H1 (cell line): Measurements from ENCODE around the gene RMND5A. TPM values are rescaled to one million over a fixed set of nuclear protein-coding genes. Genes with fewer than 3 reads are reported as not detected.
A peak's percentile ranks its signal among the peaks of the same experiment; 100 is the strongest.

ENCODE experiments used
- CTCF ChIA-PET: fragments of 300-600 bp; sonication (Branson Sonifier 250); formaldehyde crosslinking; loops from one replicate; lab custom pipeline; 2021; ENCODE audit not compliant: partially characterized antibody; lab: Charles Lee
- POLR2A ChIA-PET: fragments of 300-600 bp; sonication (Branson Sonifier 250); formaldehyde crosslinking; loops from one replicate; lab custom pipeline; 2021; ENCODE audit warnings: inconsistent platforms; ENCODE audit not compliant: partially characterized antibody; lab: Charles Lee
- DNase-seq, 2 experiments: peaks; one replicate each; pipeline versions ENCODE4 v3.0.0 to v3.0.0-alpha.2; 2010 to 2022; ENCODE audit warnings: low spot score in 2 of 2, low read depth in 1 of 2, mixed read lengths in 1 of 2
- FAIRE-seq: peaks from 2 replicates; lab custom pipeline; 2011; peaks lifted over from hg19 to GRCh38; lab: Jason Lieb, UNC
- H2AFZ ChIP-seq: 2 replicates; pipeline ENCODE4 v1.8.1; 2012; ENCODE audit warnings: low read length, inconsistent platforms
- H2AK5ac ChIP-seq: 2 replicates; pipeline ENCODE4 v1.6.1; 2013; ENCODE audit warnings: low read depth, low read length
- H2BK120ac ChIP-seq: replicated peaks from 2 replicates; pipeline ENCODE3; 2013; ENCODE audit warnings: low read depth, low read length, inconsistent platforms
- H2BK12ac ChIP-seq: 2 replicates; pipeline ENCODE4 v1.6.1; 2013; ENCODE audit warnings: low read depth, low read length
- H2BK15ac ChIP-seq: 2 replicates; pipeline ENCODE4 v1.6.1; 2013; ENCODE audit warnings: low read length
- H2BK20ac ChIP-seq: 2 replicates; pipeline ENCODE4 v1.6.1; 2013; ENCODE audit warnings: low read length
- H2BK5ac ChIP-seq: 2 replicates; pipeline ENCODE4 v1.6.1; 2013; ENCODE audit warnings: low read depth, low read length
- H3K14ac ChIP-seq: 2 replicates; pipeline ENCODE4 v1.6.1; 2013; ENCODE audit warnings: inconsistent platforms; ENCODE audit not compliant: insufficient read length
- H3K18ac ChIP-seq: 2 replicates; pipeline ENCODE4 v1.6.1; 2013; ENCODE audit warnings: low read length; ENCODE audit errors: extremely low read depth
- H3K23ac ChIP-seq: 2 replicates; pipeline ENCODE4 v1.6.1; 2013; ENCODE audit warnings: inconsistent platforms; ENCODE audit not compliant: insufficient read length
- H3K23me2 ChIP-seq: 2 replicates; pipeline ENCODE4 v1.6.1; 2013; ENCODE audit warnings: low read depth, low read length
- H3K27ac ChIP-seq: 2 replicates; pipeline ENCODE4 v1.6.1; 2011; ENCODE audit warnings: low read depth, low read length, inconsistent platforms
- H3K27me3 ChIP-seq, 4 experiments: replicated peaks in 1 of 4; 1 replicate in 1 of 4; 2 replicates in 3 of 4; pipeline versions ENCODE4 v1.6.1 to v1.8.1; 2011 to 2013; ENCODE audit warnings: low read length in 3 of 4, mild to moderate bottlenecking in 3 of 4, inconsistent platforms in 2 of 4, mixed read lengths in 2 of 4, moderate library complexity in 1 of 4; ENCODE audit not compliant: control insufficient read depth in 3 of 4, insufficient read depth in 3 of 4; ENCODE audit errors: extremely low read depth in 1 of 4
- H3K36me3 ChIP-seq, 4 experiments: 2 replicates each; pipeline versions ENCODE4 v1.6.1 to v1.8.1; 2011 to 2013; ENCODE audit warnings: mild to moderate bottlenecking in 4 of 4, low read length in 3 of 4, moderate library complexity in 2 of 4, control low read depth in 1 of 4, inconsistent platforms in 1 of 4; ENCODE audit not compliant: insufficient read depth in 4 of 4, control insufficient read depth in 2 of 4
- H3K4ac ChIP-seq: replicated peaks from 2 replicates; pipeline ENCODE3; 2013; ENCODE audit warnings: low read length, low read depth, mixed read lengths, inconsistent platforms; ENCODE audit not compliant: insufficient read length
- H3K4me1 ChIP-seq, 4 experiments: replicated peaks in 1 of 4; 1 replicate in 1 of 4; 2 replicates in 3 of 4; pipeline versions ENCODE4 v1.6.1 to v1.8.1; 2011 to 2013; ENCODE audit warnings: low read length in 3 of 4, inconsistent platforms in 2 of 4, mixed read lengths in 1 of 4; ENCODE audit not compliant: insufficient read depth in 4 of 4, control insufficient read depth in 3 of 4
- H3K4me2 ChIP-seq, 2 experiments: 2 replicates each; pipeline versions ENCODE4 v1.6.1 to v1.8.1; 2011 to 2013; ENCODE audit warnings: low read depth in 2 of 2, low read length in 2 of 2, control low read depth in 1 of 2, inconsistent platforms in 1 of 2, mild to moderate bottlenecking in 1 of 2; ENCODE audit not compliant: insufficient read depth in 1 of 2
- H3K4me3 ChIP-seq, 4 experiments: fragments of 200-600, 300-600 bp in 1 of 4; sonication (generic), shearing (Covaris generic), sonication (Bioruptor Twin) in 1 of 4; 2 replicates each; pipeline versions ENCODE4 v1.5.1 to v1.8.1; 2011 to 2016; ENCODE audit warnings: low read length in 4 of 4, low read depth in 3 of 4, control low read depth in 2 of 4, inconsistent platforms in 2 of 4, mild to moderate bottlenecking in 2 of 4, mixed read lengths in 1 of 4, moderate library complexity in 1 of 4; ENCODE audit not compliant: insufficient read depth in 2 of 4; ENCODE audit errors: extremely low read depth in 1 of 4
- H3K56ac ChIP-seq: replicated peaks from 2 replicates; pipeline ENCODE3; 2013; ENCODE audit warnings: low read depth, mild to moderate bottlenecking, mixed read lengths, low read length, inconsistent platforms; ENCODE audit not compliant: insufficient read length
- H3K79me1 ChIP-seq: 2 replicates; pipeline ENCODE4 v1.6.1; 2013; ENCODE audit warnings: low read depth, low read length, control low read depth
- H3K79me2 ChIP-seq, 2 experiments: 2 replicates each; pipeline versions ENCODE4 v1.6.1 to v1.8.1; 2012 to 2013; ENCODE audit warnings: low read length in 2 of 2, mild to moderate bottlenecking in 2 of 2, inconsistent platforms in 1 of 2; ENCODE audit not compliant: insufficient read depth in 2 of 2, control insufficient read depth in 1 of 2
- H3K9ac ChIP-seq, 4 experiments: replicated peaks in 1 of 4; 1 replicate in 1 of 4; 2 replicates in 3 of 4; pipeline versions ENCODE4 v1.6.1 to v1.8.1; 2011 to 2013; ENCODE audit warnings: low read depth in 3 of 4, low read length in 3 of 4, control low read depth in 2 of 4, mild to moderate bottlenecking in 2 of 4, moderate library complexity in 2 of 4, inconsistent platforms in 1 of 4; ENCODE audit errors: extremely low read depth in 1 of 4
- H3K9me3 ChIP-seq, 2 experiments: 2 replicates each; pipeline versions ENCODE4 v1.6.1 to v1.8.1; 2012 to 2013; ENCODE audit warnings: mild to moderate bottlenecking in 2 of 2, moderate library complexity in 2 of 2, control low read depth in 1 of 2, inconsistent platforms in 1 of 2, low read depth in 1 of 2, low read length in 1 of 2, mixed read lengths in 1 of 2; ENCODE audit not compliant: insufficient read depth in 2 of 2
- H4K20me1 ChIP-seq, 2 experiments: replicated peaks in 1 of 2; 2 replicates each; pipeline versions ENCODE3 to v1.8.1; 2011 to 2013; ENCODE audit warnings: inconsistent platforms in 2 of 2, low read length in 2 of 2, mild to moderate bottlenecking in 1 of 2; ENCODE audit not compliant: insufficient read depth in 2 of 2, control insufficient read depth in 1 of 2
- H4K5ac ChIP-seq: 2 replicates; pipeline ENCODE4 v1.6.1; 2013; ENCODE audit warnings: low read length, low read depth, mixed read lengths, inconsistent platforms; ENCODE audit not compliant: insufficient read length
- H4K8ac ChIP-seq: 2 replicates; pipeline ENCODE4 v1.8.0; 2013; ENCODE audit warnings: mild to moderate bottlenecking, moderate library complexity, low read length, inconsistent platforms; ENCODE audit not compliant: insufficient read depth; ENCODE audit errors: extremely low read depth
- H4K91ac ChIP-seq: replicated peaks from 2 replicates; pipeline ENCODE3; 2013; ENCODE audit warnings: low read length, mixed read lengths, inconsistent platforms; ENCODE audit not compliant: insufficient read length
- KDM5A ChIP-seq: fragments of 200-600 bp; IDR thresholded peaks from 2 replicates; pipeline ENCODE4 v1.7.1; 2012; ENCODE audit warnings: mild to moderate bottlenecking, low read length, inconsistent platforms, mixed read lengths
- SRF ChIP-seq: IDR thresholded peaks from 2 replicates; pipeline ENCODE4 v1.6.1; 2011; ENCODE audit warnings: mild to moderate bottlenecking, low read depth, low read length, moderate library complexity
- WGBS, 2 experiments: shearing (Covaris generic) in 1 of 2; methylation state at CpG; one replicate each; pipeline versions ENCODE4 v1.1.6 to v1.1.7; 2013 to 2015; ENCODE audit warnings: low lambda C conversion rate in 2 of 2, mixed read lengths in 2 of 2, inconsistent platforms in 1 of 2, low coverage in 1 of 2, missing lambda C conversion rate in 1 of 2; ENCODE audit not compliant: insufficient replicate concordance in 2 of 2, insufficient coverage in 1 of 2, insufficient read length in 1 of 2; ENCODE audit errors: extremely low coverage in 1 of 2, missing lambda C conversion rate in 1 of 2; 5-methylcytosine and 5-hydroxymethylcytosine counted together
- polyA plus RNA-seq, 7 experiments: library from polyadenylated mRNA; depleted of rRNA in 3 of 7; stranded (reverse) in 5 of 7; unstranded in 2 of 7; fragments of >200 nt in 5 of 7; fragments of 200-250 nt in 2 of 7; gene quantifications; 1 replicate in 5 of 7; 2 replicates in 1 of 7; 4 replicates in 1 of 7; pipeline versions ENCODE4 v1.2.1 to v1.2.3, GENCODE V29; 2011 to 2013; ENCODE audit warnings: missing spikeins in 2 of 7, mixed read lengths in 2 of 7
- total RNA-seq: library from RNA; stranded (reverse); fragmentation: NEBNext Ultra II Directional; extraction: Animal tissue kit (Norgen Biotek cat#: 25700); gene quantifications from 2 replicates; pipeline ENCODE4 v1.2.1, GENCODE V29; 2021

Gene RMND5A
- total and polyA plus RNA-seq, 2 of the 8 experiments (the other 6 are each of a cell fraction or from before 2014, with no cell fraction given) = 21.0 to 66.2 TPM

- 83% methylated on average over 2 of the region's 2 CpGs; no CpG with 5 or more reads in 1 of the 2 experiments for WGBS, 2 experiments
- no peak for FAIRE-seq
- CTCF ChIA-PET = interaction anchor here (1.8 to 3.5 kb wide), 2 partner anchors 12 to 14 kb away, joined by 5 to 13 read pairs; no protein-coding TSS in a partner anchor
Observed at GRCh38 chr2:86778957-86779356, 58.9 kb downstream of the RMND5A start.

More at GRCh38 chr2:86778957-86779356, 58.9 kb downstream of the RMND5A start:
- Histone ChIP-seq H3K4me1 (peaks cover 0 to 3% (median 0%) of the 10 kb centered on the region in 4 experiments; a peak in 1 of 7 replicates), H4K20me1 (peaks cover 0 to 4% of the 10 kb centered on the region in 2 experiments), H4K91ac (no peak overlapping the region), H4K5ac (no peak overlapping the region), H3K27me3 (no peaks in the 10 kb centered on the region), H3K14ac (no peak overlapping the region), H3K36me3 (peaks cover 0 to 9% (median 3%) of the 10 kb centered on the region in 4 experiments; a peak in 2 of 8 replicates), H3K4me2 (no peak overlapping the region), H3K79me1 (no peaks in the 10 kb centered on the region), H3K9ac (no peak overlapping the region), H2BK5ac (no peak overlapping the region), H3K79me2 (no peaks in the 10 kb centered on the region), H2BK20ac (no peak overlapping the region), H3K9me3 (no peaks in the 10 kb centered on the region), H3K4me3 (no peak overlapping the region), H2BK12ac (no peak overlapping the region), H3K18ac (no peak overlapping the region), H4K8ac (no peak overlapping the region), H3K56ac (no peak overlapping the region), H3K27ac (no peak overlapping the region), H3K23ac (no peak overlapping the region), H2AK5ac (no peak overlapping the region), H3K4ac (no peak overlapping the region), H2BK120ac (no peak overlapping the region), H2BK15ac (no peak overlapping the region), H3K23me2 (no peaks in the 10 kb centered on the region), H2AFZ (no peak overlapping the region)
- DNase-seq = no peak
- POLR2A ChIA-PET = interaction anchor here (1.5 kb wide), 1 partner anchor 28 kb away, joined by 5 read pairs; no protein-coding TSS in a partner anchor
- no peak for TF ChIP-seq KDM5A
- TF ChIP-seq SRF = peak; percentile 40; the same call in 1 of the 2 replicates
